NCI-H774 (cell line): Measurements from ENCODE around the gene ZNF512B.

ENCODE experiments used
- DNase-seq: peaks from one replicate; lab custom pipeline; 2025; lab: John Stamatoyannopoulos, UW

Gene ZNF512B

GRCh38 chr20:63947638-63948456 is 21.9 kb downstream of the ZNF512B start:
- DNase-seq, result no peak

GRCh38 chr20:63946986-63947637 is 22.6 kb downstream of the ZNF512B start:
- DNase-seq, result no peak

GRCh38 chr20:63945921-63946920 is 23.5 kb downstream of the ZNF512B start:
- no peak for DNase-seq

GRCh38 chr20:63945031-63945658 is 24.6 kb downstream of the ZNF512B start:
- no peak for DNase-seq

GRCh38 chr20:63944078-63944941 is 25.4 kb downstream of the ZNF512B start:
- DNase-seq, result no peak

GRCh38 chr20:63943808-63944077 is 26.0 kb downstream of the ZNF512B start:
- DNase-seq, result no peak

GRCh38 chr20:63942969-63943807 is 26.5 kb downstream of the ZNF512B start:
- DNase-seq, result no peak

- no peak for DNase-seq
These were observed 27.3 kb downstream of the ZNF512B start for GRCh38 chr20:63942250-63942951.

- no peak for DNase-seq
These were observed 28.2 kb downstream of the ZNF512B start for GRCh38 chr20:63941282-63942081.

GRCh38 chr20:63940472-63941266 is 29.1 kb downstream of the ZNF512B start:
- DNase-seq, result no peak

- DNase-seq, result no peak
These were observed 29.7 kb downstream of the ZNF512B start for GRCh38 chr20:63940071-63940471.

- no peak for DNase-seq
These were observed 30.4 kb downstream of the ZNF512B start for GRCh38 chr20:63939061-63939935.

- no peak for DNase-seq
These were observed 32.1 kb downstream of the ZNF512B start for GRCh38 chr20:63937596-63937995.

GRCh38 chr20:63935447-63935846 is 34.3 kb downstream of the ZNF512B start:
- DNase-seq, result no peak

GRCh38 chr20:63934271-63935068 is 35.3 kb downstream of the ZNF512B start:
- DNase-seq, result no peak

- DNase-seq, result no peak
These were observed 36.1 kb downstream of the ZNF512B start for GRCh38 chr20:63933646-63934045.
